ENCODE data around the gene KCNIP3.

KCNIP3 gene

GRCh38 chr2:95282458-95282857 lies 14.7 kb upstream of the KCNIP3 start:
- Histone ChIP-seq H3K79me2 (ENCODE audit: insufficient read depth, low read depth) (no peaks in the 10 kb centered on the region), H2AFZ (ENCODE audit: low read depth) (no peak overlapping the region), H3K4me3 (IDR thresholded peaks at IDR 0.05; ENCODE audit: insufficient read depth, low read depth, low read length) (no peak overlapping the region), H3K9ac (no peak overlapping the region), H3K36me3 (ENCODE audit: insufficient read depth) (no peaks in the 10 kb centered on the region), H3K4me1 (ENCODE audit: low read depth, poor library complexity, severe bottlenecking) (no peaks in the 10 kb centered on the region), H3K27me3 (ENCODE audit: insufficient read depth, low read depth) (no peaks in the 10 kb centered on the region), H3K4me2 (no peak overlapping the region), H3K27ac (no peak overlapping the region), H4K20me1 (ENCODE audit: insufficient read depth) (no peaks in the 10 kb centered on the region)
- no peak for TF ChIP-seq CTCF (conservative IDR thresholded peaks at IDR 0.05; ENCODE audit: low read depth, low read length)

GRCh38 chr2:95283562-95283961 lies 13.6 kb upstream of the KCNIP3 start:
- no peaks in the 10 kb centered on the region for H3K36me3 ChIP-seq (ENCODE audit: insufficient read depth)
- no peaks in the 10 kb centered on the region for H4K20me1 ChIP-seq (ENCODE audit: insufficient read depth)
- TF ChIP-seq CTCF (conservative IDR thresholded peaks at IDR 0.05; ENCODE audit: low read depth, low read length): no peak
- H3K27ac ChIP-seq: no peak overlapping the region
- no peaks in the 10 kb centered on the region for H3K27me3 ChIP-seq (ENCODE audit: insufficient read depth, low read depth)
- no peak overlapping the region for H2AFZ ChIP-seq (ENCODE audit: low read depth)
- no peak overlapping the region for H3K9ac ChIP-seq
- no peaks in the 10 kb centered on the region for H3K4me1 ChIP-seq (ENCODE audit: low read depth, poor library complexity, severe bottlenecking)
- H3K79me2 ChIP-seq (ENCODE audit: insufficient read depth, low read depth): no peaks in the 10 kb centered on the region
- no peak overlapping the region for H3K4me3 ChIP-seq (IDR thresholded peaks at IDR 0.05; ENCODE audit: insufficient read depth, low read depth, low read length)
- no peak overlapping the region for H3K4me2 ChIP-seq

- H3K4me1 ChIP-seq (ENCODE audit: low read depth, poor library complexity, severe bottlenecking): no peaks in the 10 kb centered on the region
- no peaks in the 10 kb centered on the region for H4K20me1 ChIP-seq (ENCODE audit: insufficient read depth)
- H3K4me2 ChIP-seq: no peak overlapping the region
- H3K4me3 ChIP-seq (IDR thresholded peaks at IDR 0.05; ENCODE audit: insufficient read depth, low read depth, low read length): no peak overlapping the region
- H2AFZ ChIP-seq (ENCODE audit: low read depth): no peak overlapping the region
- no peaks in the 10 kb centered on the region for H3K27me3 ChIP-seq (ENCODE audit: insufficient read depth, low read depth)
- H3K79me2 ChIP-seq (ENCODE audit: insufficient read depth, low read depth): no peaks in the 10 kb centered on the region
- H3K27ac ChIP-seq: no peak overlapping the region
- no peak for TF ChIP-seq CTCF (conservative IDR thresholded peaks at IDR 0.05; ENCODE audit: low read depth, low read length)
- no peak overlapping the region for H3K9ac ChIP-seq
- no peaks in the 10 kb centered on the region for H3K36me3 ChIP-seq (ENCODE audit: insufficient read depth)
Measured at GRCh38 chr2:95284886-95285541, 12.1 kb upstream of the KCNIP3 start.

DNA sequence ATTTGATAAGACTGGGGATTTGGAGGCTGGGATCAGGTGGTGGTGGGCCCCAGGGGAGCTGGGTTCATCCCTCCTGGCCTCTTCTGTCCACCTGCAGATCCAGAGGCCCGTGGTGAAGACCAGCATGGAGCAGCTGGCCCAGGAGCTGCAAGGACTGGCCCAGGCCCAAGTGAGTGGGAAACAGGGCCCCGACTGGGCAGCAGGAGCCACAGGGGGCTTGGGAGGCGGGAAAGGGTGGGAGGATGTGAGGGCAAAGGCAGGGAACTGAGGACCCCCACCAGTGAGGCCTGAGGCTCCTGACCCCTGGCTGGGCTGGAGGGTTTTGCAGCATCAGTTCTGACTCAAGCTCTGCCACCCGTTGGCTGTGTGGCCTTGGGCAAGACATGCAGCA lies 11.6 kb upstream of the KCNIP3 start:
- Histone ChIP-seq H3K79me2 (ENCODE audit: insufficient read depth, low read depth) (no peaks in the 10 kb centered on the region), H3K4me3 (IDR thresholded peaks at IDR 0.05; ENCODE audit: insufficient read depth, low read depth, low read length) (no peak overlapping the region), H3K27me3 (ENCODE audit: insufficient read depth, low read depth) (no peaks in the 10 kb centered on the region), H2AFZ (ENCODE audit: low read depth) (no peak overlapping the region), H3K36me3 (ENCODE audit: insufficient read depth) (no peaks in the 10 kb centered on the region), H3K4me2 (no peak overlapping the region), H3K9ac (no peak overlapping the region), H3K27ac (no peak overlapping the region), H3K4me1 (ENCODE audit: low read depth, poor library complexity, severe bottlenecking) (no peaks in the 10 kb centered on the region), H4K20me1 (ENCODE audit: insufficient read depth) (no peaks in the 10 kb centered on the region)
- TF ChIP-seq CTCF (conservative IDR thresholded peaks at IDR 0.05; ENCODE audit: low read depth, low read length): no peak
